Karpas-422 (cell line): ENCODE data around the gene FAM229B. TPM values are rescaled to one million over a fixed set of nuclear protein-coding genes. Genes with fewer than 3 reads are reported as not detected.

Experiments used
- DNase-seq: peaks from one replicate; pipeline ENCODE4 v3.0.0-alpha.2; 2015
- H2AFZ ChIP-seq: fragments of 200-600 bp; sonication (generic); 2 replicates; pipeline ENCODE4 v1.6.1; 2014; ENCODE audit warnings: antibody characterized with exemption, low read length, mixed read lengths
- H3K27ac ChIP-seq: fragments of 200-600 bp; sonication (generic); 2 replicates; pipeline ENCODE4 v1.5.1; 2014; ENCODE audit warnings: mild to moderate bottlenecking, low read length, moderate library complexity
- H3K27me3 ChIP-seq: fragments of 200-600 bp; sonication (generic); 2 replicates; pipeline ENCODE4 v1.6.1; 2014; ENCODE audit warnings: low read length, mixed read lengths
- H3K36me3 ChIP-seq: fragments of 200-600 bp; sonication (generic); 2 replicates; pipeline ENCODE4 v1.6.1; 2014; ENCODE audit warnings: low read length, mixed read lengths; ENCODE audit not compliant: insufficient read depth
- H3K4me1 ChIP-seq: fragments of 200-600 bp; sonication (generic); 2 replicates; pipeline ENCODE4 v1.6.1; 2014; ENCODE audit warnings: mild to moderate bottlenecking, low read length, mixed read lengths
- H3K4me2 ChIP-seq: fragments of 200-600 bp; sonication (generic); 2 replicates; pipeline ENCODE4 v1.6.1; 2014; ENCODE audit warnings: low read length, low read depth, mild to moderate bottlenecking; ENCODE audit not compliant: poor library complexity, severe bottlenecking
- H3K4me3 ChIP-seq: fragments of 200-600 bp; sonication (generic); 2 replicates; pipeline ENCODE4 v1.5.1; 2014; ENCODE audit warnings: mild to moderate bottlenecking, antibody characterized with exemption, low read length, mixed read lengths
- H3K79me2 ChIP-seq: fragments of 200-600 bp; sonication (generic); 2 replicates; pipeline ENCODE4 v1.6.1; 2014; ENCODE audit warnings: mild to moderate bottlenecking, low read length, mixed read lengths
- H3K9ac ChIP-seq: fragments of 200-600 bp; sonication (generic); 2 replicates; pipeline ENCODE4 v1.6.0; 2014; ENCODE audit warnings: low read length
- H3K9me2 ChIP-seq: fragments of 200-600 bp; sonication (generic), shearing (Covaris generic); replicated peaks from 2 replicates; pipeline ENCODE4 v1.6.0; 2014; ENCODE audit warnings: mild to moderate bottlenecking, low read length, moderate library complexity; ENCODE audit not compliant: insufficient read depth
- H3K9me3 ChIP-seq: fragments of 300-700, 200-600 bp; sonication (generic); 2 replicates; pipeline ENCODE4 v1.6.1; 2014; ENCODE audit warnings: low read length, mixed read lengths
- H4K20me1 ChIP-seq: fragments of 200-600 bp; sonication (generic); 2 replicates; pipeline ENCODE4 v1.6.1; 2014; ENCODE audit warnings: mild to moderate bottlenecking, antibody characterized with exemption, low read length, low read depth; ENCODE audit not compliant: insufficient read depth
- total RNA-seq: library from RNA; depleted of rRNA; stranded (reverse); fragments of >200 nt; shearing (Covaris generic); gene quantifications from 2 replicates; pipeline ENCODE4 v1.2.3, GENCODE V29; 2014; ENCODE audit warnings: low replicate concordance

The FAM229B gene
- total RNA-seq, 1 experiment from 2014 or later, result 8.2 TPM

GRCh38 chr6:112054001-112054400, 33.4 kb upstream of the FAM229B start, which contains the start of gene CCN6:
TSS of gene CCN6 (plus strand) at chr6:112054104. CDS start at chr6:112054358, 254 bp downstream.
- Histone ChIP-seq H3K4me1 (peaks cover 13% of the 10 kb centered on the region), H3K27ac (no peak within 1 kb of the TSS), H3K4me3 (no peak within 1 kb of the TSS), H3K36me3 (no peaks in the 10 kb centered on the region), H3K9ac (no peak within 1 kb of the TSS), H3K4me2 (no peak within 1 kb of the TSS), H2AFZ (no peak within 1 kb of the TSS), H4K20me1 (no peaks in the 10 kb centered on the region), H3K9me3 (no peaks in the 10 kb centered on the region), H3K79me2 (no peaks in the 10 kb centered on the region), H3K9me2 (no peaks in the 10 kb centered on the region), H3K27me3 (no peaks in the 10 kb centered on the region)
- no peak for DNase-seq

- H2AFZ ChIP-seq, result no peak overlapping the region
- H3K4me3 ChIP-seq, result no peak overlapping the region
Measured at GRCh38 chr6:112054555-112055190, 32.7 kb upstream of the FAM229B start.

GRCh38 chr6:112058243-112059032, 29.0 kb upstream of the FAM229B start:
- Histone ChIP-seq H3K4me1 (no peaks in the 10 kb centered on the region), H4K20me1 (no peaks in the 10 kb centered on the region), H3K36me3 (no peaks in the 10 kb centered on the region), H3K79me2 (no peaks in the 10 kb centered on the region), H3K9me3 (no peaks in the 10 kb centered on the region), H3K9me2 (no peaks in the 10 kb centered on the region), H3K9ac (no peak overlapping the region), H2AFZ (peak overlapping the region; percentile 32; the same call in 1 of the 2 replicates), H3K27ac (no peak overlapping the region), H3K27me3 (no peaks in the 10 kb centered on the region), H3K4me2 (no peak overlapping the region), H3K4me3 (no peak overlapping the region)
- no peak for DNase-seq

More at GRCh38 chr6:112054555-112055190, 32.7 kb upstream of the FAM229B start:
- no peaks in the 10 kb centered on the region for H3K79me2 ChIP-seq
- H3K4me2 ChIP-seq, result no peak overlapping the region
- DNase-seq, result no peak
- H3K9me3 ChIP-seq, result no peaks in the 10 kb centered on the region
- H3K4me1 ChIP-seq, result peaks cover 7% of the 10 kb centered on the region
- H3K9ac ChIP-seq, result no peak overlapping the region
- no peaks in the 10 kb centered on the region for H3K9me2 ChIP-seq
- H3K27me3 ChIP-seq, result no peaks in the 10 kb centered on the region
- no peaks in the 10 kb centered on the region for H4K20me1 ChIP-seq
- no peaks in the 10 kb centered on the region for H3K36me3 ChIP-seq
- no peak overlapping the region for H3K27ac ChIP-seq

- Histone ChIP-seq H3K4me1 (no peaks in the 10 kb centered on the region), H3K9ac (no peak overlapping the region), H4K20me1 (no peaks in the 10 kb centered on the region), H3K4me2 (no peak overlapping the region), H3K79me2 (no peaks in the 10 kb centered on the region), H3K27me3 (no peaks in the 10 kb centered on the region), H3K4me3 (no peak overlapping the region), H2AFZ (no peak overlapping the region), H3K27ac (no peak overlapping the region), H3K9me3 (no peaks in the 10 kb centered on the region), H3K36me3 (no peaks in the 10 kb centered on the region), H3K9me2 (no peaks in the 10 kb centered on the region)
- no peak for DNase-seq
Measured at GRCh38 chr6:112061605-112062004, 25.8 kb upstream of the FAM229B start.

GRCh38 chr6:112062966-112063365, 24.4 kb upstream of the FAM229B start:
- H3K9ac ChIP-seq, result no peak overlapping the region
- H3K27me3 ChIP-seq, result no peaks in the 10 kb centered on the region
- H4K20me1 ChIP-seq, result no peaks in the 10 kb centered on the region
- no peak overlapping the region for H3K4me2 ChIP-seq
- H3K9me3 ChIP-seq, result no peaks in the 10 kb centered on the region
- H3K9me2 ChIP-seq, result no peaks in the 10 kb centered on the region
- DNase-seq, result no peak
- H3K79me2 ChIP-seq, result no peaks in the 10 kb centered on the region
- no peak overlapping the region for H3K4me3 ChIP-seq
- no peak overlapping the region for H2AFZ ChIP-seq
- H3K4me1 ChIP-seq, result peaks cover 6% of the 10 kb centered on the region
- no peaks in the 10 kb centered on the region for H3K36me3 ChIP-seq
- H3K27ac ChIP-seq, result no peak overlapping the region

- H3K9me3 ChIP-seq, result no peaks in the 10 kb centered on the region
- H3K27ac ChIP-seq, result no peak overlapping the region
- H2AFZ ChIP-seq, result no peak overlapping the region
- no peaks in the 10 kb centered on the region for H3K27me3 ChIP-seq
- peaks cover 3% of the 10 kb centered on the region; the same call in 1 of the 2 replicates for H3K36me3 ChIP-seq
- no peak for DNase-seq
- H3K4me1 ChIP-seq, result peaks cover 8% of the 10 kb centered on the region
- H3K4me2 ChIP-seq, result no peak overlapping the region
- H3K79me2 ChIP-seq, result no peaks in the 10 kb centered on the region
- H3K9ac ChIP-seq, result no peak overlapping the region
- H3K9me2 ChIP-seq, result no peaks in the 10 kb centered on the region
- no peaks in the 10 kb centered on the region for H4K20me1 ChIP-seq
- H3K4me3 ChIP-seq, result no peak overlapping the region
Measured at GRCh38 chr6:112065426-112065986, 21.9 kb upstream of the FAM229B start.

- Histone ChIP-seq H2AFZ (no peak overlapping the region), H3K4me3 (no peak overlapping the region), H3K9me3 (no peaks in the 10 kb centered on the region), H3K4me1 (peaks cover 8% of the 10 kb centered on the region), H3K36me3 (peaks cover 9% of the 10 kb centered on the region; the same call in 1 of the 2 replicates), H3K9ac (no peak overlapping the region), H3K27ac (no peak overlapping the region), H3K4me2 (no peak overlapping the region), H3K27me3 (no peaks in the 10 kb centered on the region), H3K9me2 (no peaks in the 10 kb centered on the region), H3K79me2 (no peaks in the 10 kb centered on the region), H4K20me1 (no peaks in the 10 kb centered on the region)
- no peak for DNase-seq
Measured at GRCh38 chr6:112066606-112067005, 20.8 kb upstream of the FAM229B start.

GRCh38 chr6:112081569-112081968, 5.8 kb upstream of the FAM229B start:
- Histone ChIP-seq H3K4me2 (no peak overlapping the region), H3K36me3 (peaks cover 32% of the 10 kb centered on the region), H2AFZ (no peak overlapping the region), H3K9me3 (no peaks in the 10 kb centered on the region), H3K9me2 (no peaks in the 10 kb centered on the region), H3K9ac (no peak overlapping the region), H3K4me3 (no peak overlapping the region), H4K20me1 (no peaks in the 10 kb centered on the region), H3K27me3 (no peaks in the 10 kb centered on the region), H3K27ac (no peak overlapping the region), H3K79me2 (peaks cover 14% of the 10 kb centered on the region), H3K4me1 (peaks cover 10% of the 10 kb centered on the region)
- no peak for DNase-seq
